B cell (primary cell): ENCODE data around the gene CISH.

Experiments
- EZH2 ChIP-seq: IDR thresholded peaks from 2 replicates; pipeline ENCODE4 v1.6.1; 2012; ENCODE audit warnings: borderline replicate concordance, low read depth, mild to moderate bottlenecking, moderate library complexity, low read length; ENCODE audit not compliant: insufficient read depth, poor library complexity, severe bottlenecking
- TF ChIP-seq, protein P1 (sequence below): fragments of 200-600 bp; IDR thresholded peaks from one replicate; pipeline ENCODE4 v1.8.0; 2022; ENCODE audit warnings: antibody characterized with exemption, mild to moderate bottlenecking

- TF ChIP-seq, protein P1, sequence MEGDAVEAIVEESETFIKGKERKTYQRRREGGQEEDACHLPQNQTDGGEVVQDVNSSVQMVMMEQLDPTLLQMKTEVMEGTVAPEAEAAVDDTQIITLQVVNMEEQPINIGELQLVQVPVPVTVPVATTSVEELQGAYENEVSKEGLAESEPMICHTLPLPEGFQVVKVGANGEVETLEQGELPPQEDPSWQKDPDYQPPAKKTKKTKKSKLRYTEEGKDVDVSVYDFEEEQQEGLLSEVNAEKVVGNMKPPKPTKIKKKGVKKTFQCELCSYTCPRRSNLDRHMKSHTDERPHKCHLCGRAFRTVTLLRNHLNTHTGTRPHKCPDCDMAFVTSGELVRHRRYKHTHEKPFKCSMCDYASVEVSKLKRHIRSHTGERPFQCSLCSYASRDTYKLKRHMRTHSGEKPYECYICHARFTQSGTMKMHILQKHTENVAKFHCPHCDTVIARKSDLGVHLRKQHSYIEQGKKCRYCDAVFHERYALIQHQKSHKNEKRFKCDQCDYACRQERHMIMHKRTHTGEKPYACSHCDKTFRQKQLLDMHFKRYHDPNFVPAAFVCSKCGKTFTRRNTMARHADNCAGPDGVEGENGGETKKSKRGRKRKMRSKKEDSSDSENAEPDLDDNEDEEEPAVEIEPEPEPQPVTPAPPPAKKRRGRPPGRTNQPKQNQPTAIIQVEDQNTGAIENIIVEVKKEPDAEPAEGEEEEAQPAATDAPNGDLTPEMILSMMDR: no peak
- TF ChIP-seq EZH2: no peak
These were observed 37.8 kb downstream of the CISH start for GRCh38 chr3:50573566-50574443.
